ENCODE data around the gene ALDH1A1.

- TF ChIP-seq CTCF (IDR thresholded peaks at IDR 0.05; ENCODE audit: low read depth, low read length): no peak
- no peak for TF ChIP-seq POLR2A (IDR thresholded peaks at IDR 0.05; ENCODE audit: extremely low read depth, insufficient read length)
- no peak for TF ChIP-seq MAX (IDR thresholded peaks at IDR 0.05; ENCODE audit: low read depth, low read length)
- no peak for TF ChIP-seq MYC (IDR thresholded peaks at IDR 0.05; ENCODE audit: low read depth, low read length)
These were observed 30.8 kb downstream of the ALDH1A1 start for GRCh38 chr9:72921888-72922654.

All from NB4 (cell line).